IMR-90 (cell line): ENCODE measurements around the gene SLC4A8. TPM values are rescaled to one million over a fixed set of nuclear protein-coding genes. Genes with fewer than 3 reads are reported as not detected.

Source experiments
- ATAC-seq: fragments of 200-7000 bp; cut with Tn5 transposase; 2 replicates; pipeline ENCODE4 v1.9.1; 2020; ENCODE audit warnings: low read depth, mild to moderate bottlenecking, moderate library complexity
- BruUV-seq: library from RNA; stranded (reverse); fragments of 400-500 nt; replicated peaks from 2 replicates; lab custom pipeline; 2021; lab: Mats Ljungman, UMichigan
- CTCF ChIA-PET: fragments of 300-600 bp; formaldehyde crosslinking; extraction: SDS; loops from one replicate; lab custom pipeline; 2021; ENCODE audit warnings: antibody characterized with exemption; lab: Yijun Ruan, JAX
- POLR2A ChIA-PET: fragments of 300-600 bp; sonication (Branson Sonifier 250); formaldehyde crosslinking; loops from one replicate; lab custom pipeline; 2022; ENCODE audit warnings: antibody characterized with exemption; ENCODE audit not compliant: unreplicated experiment; lab: Charles Lee
- DNase-seq: peaks from one replicate; pipeline ENCODE4 v3.0.0; 2013
- H2AFZ ChIP-seq: replicated peaks from 2 replicates; pipeline ENCODE3; 2013; ENCODE audit warnings: low read length, mild to moderate bottlenecking; ENCODE audit not compliant: poor library complexity
- H2AK5ac ChIP-seq: 2 replicates; pipeline ENCODE4 v1.6.1; 2013; ENCODE audit warnings: low read depth, low read length, inconsistent platforms
- H2AK9ac ChIP-seq: replicated peaks from 2 replicates; pipeline ENCODE3; 2013; ENCODE audit warnings: mild to moderate bottlenecking, low read depth, low read length, moderate library complexity; ENCODE audit not compliant: poor library complexity
- H2BK120ac ChIP-seq: 2 replicates; pipeline ENCODE4 v1.6.1; 2013; ENCODE audit warnings: low read depth, low read length, inconsistent platforms
- H2BK15ac ChIP-seq: 3 replicates; pipeline ENCODE4 v1.6.1; 2013; ENCODE audit warnings: low read depth, low read length, inconsistent platforms
- H2BK20ac ChIP-seq: 2 replicates; pipeline ENCODE4 v1.6.1; 2013; ENCODE audit warnings: low read depth, mild to moderate bottlenecking, inconsistent platforms, low read length, moderate library complexity
- H2BK5ac ChIP-seq: 2 replicates; pipeline ENCODE4 v1.6.1; 2013; ENCODE audit warnings: mild to moderate bottlenecking, low read depth, low read length, inconsistent platforms; ENCODE audit not compliant: poor library complexity, severe bottlenecking
- H3K14ac ChIP-seq: replicated peaks from 2 replicates; pipeline ENCODE4 v1.6.1; 2013; ENCODE audit warnings: low read depth, low read length, inconsistent platforms
- H3K18ac ChIP-seq: 2 replicates; pipeline ENCODE4 v1.6.1; 2013; ENCODE audit warnings: low read depth, low read length, control low read depth
- H3K23ac ChIP-seq: 2 replicates; pipeline ENCODE4 v1.6.1; 2013; ENCODE audit warnings: low read depth, low read length, inconsistent platforms
- H3K27ac ChIP-seq: 2 replicates; pipeline ENCODE4 v1.5.1; 2013; ENCODE audit warnings: mild to moderate bottlenecking, control low read depth, low read length; ENCODE audit not compliant: insufficient read depth
- H3K27me3 ChIP-seq: 2 replicates; pipeline ENCODE4 v1.6.1; 2013; ENCODE audit warnings: low read length; ENCODE audit not compliant: control insufficient read depth, insufficient read depth
- H3K36me3 ChIP-seq: 2 replicates; pipeline ENCODE4 v1.6.1; 2013; ENCODE audit warnings: low read length, mixed read lengths; ENCODE audit not compliant: control insufficient read depth, insufficient read depth
- H3K4ac ChIP-seq: 2 replicates; pipeline ENCODE4 v1.6.1; 2013; ENCODE audit warnings: low read depth, low read length, inconsistent platforms
- H3K4me1 ChIP-seq: 2 replicates; pipeline ENCODE4 v1.6.1; 2013; ENCODE audit warnings: low read length, mixed read lengths; ENCODE audit not compliant: control insufficient read depth, insufficient read depth
- H3K4me2 ChIP-seq: 2 replicates; pipeline ENCODE4 v1.6.1; 2013; ENCODE audit warnings: low read depth, mild to moderate bottlenecking, control low read depth, low read length, moderate library complexity
- H3K4me3 ChIP-seq: 2 replicates; pipeline ENCODE4 v1.5.1; 2013; ENCODE audit warnings: low read depth, mild to moderate bottlenecking, control low read depth, low read length, moderate library complexity; ENCODE audit not compliant: insufficient read depth
- H3K56ac ChIP-seq: 2 replicates; pipeline ENCODE4 v1.6.1; 2013; ENCODE audit warnings: low read length, inconsistent platforms; ENCODE audit not compliant: insufficient read depth; ENCODE audit errors: extremely low read depth
- H3K79me1 ChIP-seq, 2 experiments: 2 replicates each; pipeline ENCODE4 v1.6.1; 2013; ENCODE audit warnings: low read length in 2 of 2, inconsistent platforms in 1 of 2, low read depth in 1 of 2
- H3K9ac ChIP-seq: 2 replicates; pipeline ENCODE4 v1.6.1; 2013; ENCODE audit warnings: low read depth, low read length, control low read depth
- H3K9me1 ChIP-seq: 2 replicates; pipeline ENCODE4 v1.6.1; 2013; ENCODE audit warnings: low read length, inconsistent platforms; ENCODE audit not compliant: insufficient read depth
- H3K9me3 ChIP-seq: 2 replicates; pipeline ENCODE4 v1.6.1; 2013; ENCODE audit warnings: low read length; ENCODE audit not compliant: control insufficient read depth, insufficient read depth
- H4K20me1 ChIP-seq: 2 replicates; pipeline ENCODE4 v1.6.1; 2013; ENCODE audit warnings: low read length, inconsistent platforms; ENCODE audit not compliant: insufficient read depth
- H4K5ac ChIP-seq: 2 replicates; pipeline ENCODE4 v1.6.1; 2013; ENCODE audit warnings: mild to moderate bottlenecking, low read depth, low read length, control low read depth
- H4K8ac ChIP-seq, 2 experiments: 2 replicates each; pipeline ENCODE4 v1.6.1; 2013; ENCODE audit warnings: low read depth in 2 of 2, low read length in 2 of 2, control low read depth in 1 of 2, inconsistent platforms in 1 of 2
- H4K91ac ChIP-seq: 2 replicates; pipeline ENCODE4 v1.6.1; 2013; ENCODE audit warnings: low read depth, low read length, inconsistent platforms; ENCODE audit not compliant: insufficient read depth
- BHLHE40 ChIP-seq: fragments of 150-350 bp; IDR thresholded peaks from 2 replicates; pipeline ENCODE4 v1.6.1; 2016; ENCODE audit warnings: mild to moderate bottlenecking, low read depth, low read length
- CEBPB ChIP-seq: IDR thresholded peaks from 2 replicates; pipeline ENCODE4 v1.6.1; 2012; ENCODE audit warnings: low read depth, low read length, improper control_type of control experiment
- CTCF ChIP-seq: conservative IDR thresholded peaks from 2 replicates; pipeline ENCODE4 v1.5.1; 2012; ENCODE audit warnings: mild to moderate bottlenecking, low read depth, low read length, improper control_type of control experiment
- ELK1 ChIP-seq: fragments of 150-350 bp; IDR thresholded peaks from 2 replicates; pipeline ENCODE4 v1.6.1; 2016; ENCODE audit warnings: low read depth, mild to moderate bottlenecking, low read length, moderate library complexity, borderline replicate concordance
- FOS ChIP-seq: fragments of 150-350 bp; IDR thresholded peaks from 2 replicates; pipeline ENCODE4 v1.6.1; 2016; ENCODE audit warnings: low read depth, low read length
- MAFK ChIP-seq: IDR thresholded peaks from 2 replicates; pipeline ENCODE4 v1.6.1; 2012; ENCODE audit warnings: low read depth, low read length, improper control_type of control experiment
- MXI1 ChIP-seq: IDR thresholded peaks from 2 replicates; pipeline ENCODE4 v1.6.1; 2012; ENCODE audit warnings: low read depth, mild to moderate bottlenecking, low read length, moderate library complexity, borderline replicate concordance
- NFE2L2 ChIP-seq: fragments of 150-350 bp; IDR thresholded peaks from 2 replicates; pipeline ENCODE4 v1.6.1; 2016; ENCODE audit warnings: low read depth, mild to moderate bottlenecking, low read length
- POLR2A ChIP-seq: IDR thresholded peaks from 2 replicates; pipeline ENCODE4 v1.6.1; 2012; ENCODE audit warnings: mild to moderate bottlenecking, low read depth, low read length
- RAD21 ChIP-seq: IDR thresholded peaks from 2 replicates; pipeline ENCODE4 v1.6.1; 2012; ENCODE audit warnings: low read length, improper control_type of control experiment
- RFX5 ChIP-seq: IDR thresholded peaks from 2 replicates; pipeline ENCODE4 v1.8.0; 2012; ENCODE audit warnings: low read depth, mild to moderate bottlenecking, low read length, moderate library complexity
- SMC3 ChIP-seq: fragments of 150-350 bp; IDR thresholded peaks from 2 replicates; pipeline ENCODE4 v1.6.1; 2016; ENCODE audit warnings: low read depth, mild to moderate bottlenecking, antibody characterized with exemption, low read length, moderate library complexity
- USF2 ChIP-seq: fragments of 150-350 bp; IDR thresholded peaks from 2 replicates; pipeline ENCODE4 v1.6.1; 2017; ENCODE audit warnings: mild to moderate bottlenecking, antibody characterized with exemption, low read length, low read depth
- dilution Hi-C: fragments of 300-500 bp; cut with HindIII; formaldehyde crosslinking; loops from one replicate; pipeline ENCODE4 v1.14.3; 2018; ENCODE audit warnings: low sequenced_read_pairs; ENCODE audit not compliant: unreplicated experiment
- in situ Hi-C: fragments of 300-500 bp; cut with MboI; formaldehyde crosslinking; loops from 3 replicates; pipeline ENCODE4 v1.14.3; 2019; ENCODE audit warnings: low sequenced_read_pairs, inconsistent platforms, mixed read lengths
- intact Hi-C: fragments of 100-400 bp; cut with micrococcal nuclease; formaldehyde crosslinking; loops from 2 replicates; pipeline ENCODE4 v1.10.0; 2022
- polyA plus RNA-seq, 3 experiments: library from polyadenylated mRNA; depleted of rRNA; stranded (reverse); fragments of >200 nt; gene quantifications; 2 replicates each; pipeline ENCODE4 v1.2.3, GENCODE V29; 2012; ENCODE audit warnings: low replicate concordance in 1 of 3
- total RNA-seq: library from RNA; depleted of rRNA; stranded (reverse); fragments of >200 nt; gene quantifications from 2 replicates; pipeline ENCODE4 v1.2.3, GENCODE V29; 2012

The SLC4A8 gene
- total and polyA plus RNA-seq, 2 of the 4 experiments (the other 2 are of a cell fraction): 3.1 to 5.2 TPM

GRCh38 chr12:51484119-51484518 is 59.5 kb downstream of the SLC4A8 start (continued):
- TF ChIP-seq RAD21: no peak
- no peak for TF ChIP-seq BHLHE40

GRCh38 chr12:51488281-51488680 is 63.6 kb downstream of the SLC4A8 start:
- Histone ChIP-seq H2BK15ac (no peak overlapping the region), H2AK9ac (no peak overlapping the region), H2BK120ac (no peak overlapping the region), H2AK5ac (no peak overlapping the region), H2BK20ac (no peak overlapping the region), H2BK5ac (no peak overlapping the region), H4K91ac (no peak overlapping the region), H3K56ac (no peak overlapping the region), H3K4ac (no peak overlapping the region), H3K23ac (no peak overlapping the region), H3K9ac (no peak overlapping the region), H4K8ac (no peak overlapping the region), H3K4me2 (no peak overlapping the region), H3K9me1 (0 out of 2 replicates have a peak, but pooled peaks cover 2% of the 10 kb centered on the region), H3K9me3 (no peaks in the 10 kb centered on the region), H2AFZ (no peak overlapping the region), H3K18ac (no peak overlapping the region), H4K20me1 (no peaks in the 10 kb centered on the region), H3K79me1 (no peaks in the 10 kb centered on the region), H3K4me3 (no peak overlapping the region), H3K27me3 (no peaks in the 10 kb centered on the region), H3K14ac (no peak overlapping the region), H3K36me3 (no peaks in the 10 kb centered on the region), H4K5ac (no peak overlapping the region), H3K27ac (no peak overlapping the region), H3K4me1 (no peaks in the 10 kb centered on the region)
- intact Hi-C loops: no loop called here
- peak; percentile 19 for DNase-seq
- ATAC-seq: no peak
- dilution Hi-C loops: no loop called here
- in situ Hi-C loops: no loop called here
- POLR2A ChIA-PET: no interaction called here
- no peak for TF ChIP-seq ELK1
- no peak for TF ChIP-seq SMC3
- no peak for TF ChIP-seq BHLHE40
- no peak for TF ChIP-seq CEBPB
- no peak for TF ChIP-seq NFE2L2
- no peak for TF ChIP-seq RFX5
- TF ChIP-seq MAFK: no peak
- TF ChIP-seq POLR2A: no peak
- TF ChIP-seq USF2: no peak
- TF ChIP-seq FOS: no peak
- no peak for TF ChIP-seq MXI1
- no peak for TF ChIP-seq CTCF
- CTCF ChIA-PET: no interaction called here
- no TSS peak for BruUV-seq
